Gastroesophageal sphincter (tissue), 4 donors: ENCODE measurements around the gene RPEL1. TPM values are rescaled to one million over a fixed set of nuclear protein-coding genes. Genes with fewer than 3 reads are reported as not detected.

ENCODE experiments used
- ATAC-seq: fragments of 150-250 bp; one replicate; pipeline ENCODE4 v1.9.1; 2016; ENCODE audit warnings: mild to moderate bottlenecking, moderate library complexity
- H3K27ac ChIP-seq, 4 donors: fragments of 200-600 bp; sonication (generic) in 3 of 4; 1 replicate in 3 of 4; 2 replicates in 1 of 4; pipeline ENCODE4 v1.5.1; 2016 to 2019
- H3K27me3 ChIP-seq: fragments of 200-600 bp; sonication (generic); one replicate; pipeline ENCODE4 v1.5.1; 2019
- H3K36me3 ChIP-seq, 2 donors: fragments of 200-600 bp; sonication (generic); one replicate each; pipeline ENCODE4 v1.5.1; 2019; ENCODE audit warnings: control low read depth in 1 of 2
- H3K4me1 ChIP-seq, 3 donors: fragments of 200-600 bp; sonication (generic); 1 replicate in 2 of 3; 2 replicates in 1 of 3; pipeline ENCODE4 v1.5.1; 2016 to 2019; ENCODE audit warnings: control low read depth in 2 of 3
- H3K4me3 ChIP-seq, 2 donors: fragments of 200-600 bp; sonication (generic); one replicate each; pipeline ENCODE4 v1.5.1; 2019; ENCODE audit warnings: mild to moderate bottlenecking in 1 of 2, moderate library complexity in 1 of 2
- H3K9me3 ChIP-seq, 3 donors: fragments of 200-600 bp; sonication (generic); one replicate each; pipeline ENCODE4 v1.5.1; 2017 to 2019; ENCODE audit warnings: control low read depth in 2 of 3
- CTCF ChIP-seq, 4 experiments: fragments of 200-600 bp in 2 of 4; fragments of 450-650 bp in 2 of 4; sonication (generic) in 1 of 4; IDR thresholded peaks; one replicate each; pipeline ENCODE4 v1.5.1; 2017 to 2019; ENCODE audit warnings: antibody characterized with exemption in 4 of 4, mild to moderate bottlenecking in 2 of 4, moderate library complexity in 2 of 4
- EP300 ChIP-seq: sonication (generic); formaldehyde crosslinking; IDR thresholded peaks from one replicate; pipeline ENCODE4 v1.6.1; 2017; ENCODE audit warnings: antibody characterized with exemption, mild to moderate bottlenecking
- POLR2A ChIP-seq, 2 donors: fragments of 450-650 bp; IDR thresholded peaks; one replicate each; pipeline ENCODE4 v1.6.1; 2017; ENCODE audit warnings: antibody characterized with exemption in 2 of 2, mild to moderate bottlenecking in 2 of 2, moderate library complexity in 1 of 2
- POLR2AphosphoS5 ChIP-seq: sonication (generic); formaldehyde crosslinking; IDR thresholded peaks from one replicate; pipeline ENCODE4 v1.6.1; 2017; ENCODE audit warnings: antibody characterized with exemption
- WGBS, 2 donors: methylation state at CpG; one replicate each; pipeline ENCODE4 v1.1.5; 2018; ENCODE audit warnings: low coverage in 1 of 2; 5-methylcytosine and 5-hydroxymethylcytosine counted together
- total RNA-seq, 4 donors: library from RNA; depleted of rRNA; stranded (reverse); fragments of >200 nt; gene quantifications; one replicate each; pipeline ENCODE4 v1.1.0, GENCODE V29; 2016

Gene RPEL1
- total RNA-seq, 4 donors from 2014 or later = not detected

DNA sequence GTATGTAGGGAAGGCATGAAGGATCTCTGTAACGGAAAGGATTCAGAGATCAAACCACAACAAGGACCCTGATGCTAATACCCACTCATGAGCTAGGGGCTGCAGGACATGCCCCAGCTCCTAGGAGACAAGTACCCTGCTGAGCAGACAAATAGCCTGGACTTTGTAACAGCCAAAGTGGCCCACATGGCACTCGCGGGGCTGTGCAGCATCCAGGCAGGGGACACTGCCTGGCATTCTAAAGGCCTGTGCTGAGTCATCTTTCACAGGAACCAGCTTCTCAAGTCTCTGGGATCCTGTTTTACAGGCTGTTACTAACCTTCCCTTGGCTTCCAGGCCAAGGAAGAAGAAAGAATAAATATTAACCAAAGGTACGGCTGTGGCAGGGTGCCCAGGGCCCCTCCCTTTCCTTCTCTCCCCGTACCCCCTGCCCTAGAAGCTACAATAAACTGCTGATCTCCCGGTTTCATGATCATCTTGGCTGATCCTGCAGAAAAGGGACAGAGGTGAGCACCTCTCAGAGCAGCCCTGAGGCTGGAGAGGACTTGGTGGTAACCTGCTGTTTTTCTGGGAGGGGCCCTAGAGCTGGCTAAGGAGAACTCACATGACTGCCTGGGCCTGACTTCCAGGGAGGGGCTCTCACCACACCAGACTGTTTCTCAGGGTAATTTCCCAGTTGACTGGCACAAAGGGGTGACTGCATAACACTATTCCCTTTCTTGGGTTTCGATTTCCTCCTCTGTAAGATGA, 4.2 kb upstream of the RPEL1 start:
- ATAC-seq = no peak
- Histone ChIP-seq H3K27me3 (no peaks in the 10 kb centered on the region), H3K9me3 (no peaks in the 10 kb centered on the region), H3K36me3 (no peaks in the 10 kb centered on the region), H3K4me3 (no peak overlapping the region), H3K4me1 (peaks cover 0 to 18% (median 3%) of the 10 kb centered on the region in 3 donors), H3K27ac (peak overlapping the region in 3 of 4 donors; percentile 64 to 73 (median 72))
- no peak for TF ChIP-seq CTCF (IDR thresholded peaks at IDR 0.05)
- TF ChIP-seq POLR2AphosphoS5 = no peak
- TF ChIP-seq POLR2A (IDR thresholded peaks at IDR 0.05) = no peak
- no peak for TF ChIP-seq EP300
- 35 to 48% methylated on average over 3 to 7 of the region's 7 CpGs for WGBS, 2 donors

DNA sequence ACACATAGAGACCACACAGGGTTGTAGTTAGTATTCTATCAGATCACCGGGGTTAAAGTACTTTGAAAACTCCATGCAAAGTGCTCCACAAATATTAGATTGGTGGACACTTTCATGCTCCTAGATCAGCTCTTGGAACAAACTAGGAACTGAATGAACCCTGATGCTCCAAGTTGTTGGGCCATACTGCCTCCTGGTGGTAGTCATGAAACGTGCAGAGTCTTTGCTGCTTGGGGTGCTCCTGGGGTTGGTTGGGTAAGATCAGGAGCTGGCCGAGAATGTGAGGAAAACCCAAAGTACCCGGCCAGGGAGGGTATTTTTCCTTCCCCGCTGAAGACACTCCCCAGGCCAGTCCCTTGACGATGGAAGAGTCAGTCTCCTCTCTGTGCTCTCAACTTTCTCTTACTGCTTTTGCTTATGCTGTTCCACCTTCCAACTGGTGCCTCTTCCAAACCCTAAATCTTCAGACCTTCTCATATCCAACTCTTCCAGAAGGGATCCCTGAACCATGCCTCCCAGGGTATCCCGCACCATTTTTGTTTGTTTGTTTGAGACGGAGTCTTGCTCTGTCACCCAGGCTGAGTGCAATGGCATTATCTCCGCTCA, 918 bp upstream of the RPEL1 start:
- Histone ChIP-seq H3K4me3 (no peak overlapping the region), H3K4me1 (peaks cover 0 to 18% (median 3%) of the 10 kb centered on the region in 3 donors), H3K9me3 (no peaks in the 10 kb centered on the region), H3K27ac (no peak overlapping the region), H3K27me3 (no peaks in the 10 kb centered on the region), H3K36me3 (no peaks in the 10 kb centered on the region)
- WGBS, 2 donors = 37 to 52% methylated on average over 5 to 8 of the region's 9 CpGs
- ATAC-seq = peak; percentile 87
- TF ChIP-seq POLR2AphosphoS5 (no peak), EP300 (no peak), CTCF (IDR thresholded peaks at IDR 0.05) (peak; percentile 86 to 93 (median 92)), POLR2A (IDR thresholded peaks at IDR 0.05) (no peak)

DNA sequence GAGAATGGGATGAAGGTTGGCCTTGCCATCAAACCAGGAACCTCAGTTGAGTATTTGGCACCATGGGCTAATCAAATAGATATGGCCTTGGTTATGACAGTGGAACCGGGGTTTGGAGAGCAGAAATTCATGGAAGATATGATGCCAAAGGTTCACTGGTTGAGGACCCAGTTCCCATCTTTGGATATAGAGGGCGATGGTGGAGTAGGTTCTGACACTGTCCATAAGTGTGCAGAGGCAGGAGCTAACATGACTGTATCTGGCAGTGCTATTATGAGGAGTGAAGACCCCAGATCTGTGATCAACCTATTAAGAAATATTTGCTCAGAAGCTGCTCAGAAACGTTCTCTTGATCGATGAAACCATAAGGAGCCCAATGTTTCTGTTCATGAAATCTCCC, 637 bp downstream of the RPEL1 start:
- 65 to 75% methylated on average over 3 to 4 of the region's 4 CpGs for WGBS, 2 donors
- Histone ChIP-seq H3K36me3 (no peaks in the 10 kb centered on the region), H3K9me3 (no peaks in the 10 kb centered on the region), H3K27ac (no peak overlapping the region), H3K4me3 (no peak overlapping the region), H3K27me3 (no peaks in the 10 kb centered on the region), H3K4me1 (peaks cover 0 to 13% (median 3%) of the 10 kb centered on the region in 3 donors)
- TF ChIP-seq POLR2A (IDR thresholded peaks at IDR 0.05) (no peak), CTCF (IDR thresholded peaks at IDR 0.05) (no peak), POLR2AphosphoS5 (no peak)
- ATAC-seq = no peak

GRCh38 chr10:103254113-103254512, 8.4 kb downstream of the RPEL1 start:
- no peak for ATAC-seq
- Histone ChIP-seq H3K27ac (no peak overlapping the region), H3K9me3 (no peaks in the 10 kb centered on the region), H3K4me1 (no peaks in the 10 kb centered on the region), H3K27me3 (no peaks in the 10 kb centered on the region), H3K4me3 (no peak overlapping the region), H3K36me3 (no peaks in the 10 kb centered on the region)
- WGBS, 2 donors = 56 to 82% methylated on average over 2 to 3 of the region's 3 CpGs
- TF ChIP-seq POLR2AphosphoS5 = no peak
- no peak for TF ChIP-seq CTCF (IDR thresholded peaks at IDR 0.05)
- TF ChIP-seq POLR2A (IDR thresholded peaks at IDR 0.05) = no peak
- TF ChIP-seq EP300 = no peak
